HG03045 (cell line): ENCODE results near the gene HACD3.
"Not testable (repeated sequence)": the region's sequence is repeated elsewhere in the genome, so short reads cannot be mapped to it uniquely, and the experiment has no call there.

Experiments used
- ATAC-seq: cut with Tn5 transposase; IDR thresholded peaks from one replicate; pipeline ENCODE4 v1.9.1; 2021; ENCODE audit warnings: mild to moderate bottlenecking, moderate library complexity; ENCODE audit not compliant: unreplicated experiment

HACD3 gene

GRCh38 chr15:65598468-65598867 lies 68.2 kb downstream of the HACD3 start:
- ATAC-seq, result no peak

GRCh38 chr15:65599677-65600076 lies 69.4 kb downstream of the HACD3 start:
- no peak for ATAC-seq

- no peak for ATAC-seq
Observed at GRCh38 chr15:65603134-65603533, 72.9 kb downstream of the HACD3 start.

- ATAC-seq, result no peak
Observed at GRCh38 chr15:65603559-65603958, 73.3 kb downstream of the HACD3 start.

GRCh38 chr15:65610871-65611718 lies 80.8 kb downstream of the HACD3 start, which contains the start of gene INTS14:
TSS of gene INTS14 (minus strand) at chr15:65611131. CDS start at chr15:65607380, 3,751 bp downstream.
- ATAC-seq, result peak; percentile 95

- ATAC-seq, result no peak
Observed at GRCh38 chr15:65611888-65612615, 81.8 kb downstream of the HACD3 start.

GRCh38 chr15:65612616-65612946 lies 82.3 kb downstream of the HACD3 start:
- no peak for ATAC-seq

GRCh38 chr15:65612949-65613744 lies 82.9 kb downstream of the HACD3 start:
- no peak for ATAC-seq

GRCh38 chr15:65615887-65616286 lies 85.6 kb downstream of the HACD3 start:
- ATAC-seq, result not testable (repeated sequence)

GRCh38 chr15:65618560-65619109 lies 88.4 kb downstream of the HACD3 start:
- no peak for ATAC-seq

- ATAC-seq, result no peak
Observed at GRCh38 chr15:65619626-65620290, 89.5 kb downstream of the HACD3 start.

GRCh38 chr15:65620833-65621232 lies 90.6 kb downstream of the HACD3 start:
- ATAC-seq, result no peak

- ATAC-seq, result no peak
Observed at GRCh38 chr15:65621638-65622037, 91.4 kb downstream of the HACD3 start, which contains the start of gene SLC24A1. TSS of gene SLC24A1 (plus strand) at chr15:65621938. CDS start at chr15:65624081, 2,143 bp downstream.

- no peak for ATAC-seq
Observed at GRCh38 chr15:65623103-65623502, 92.8 kb downstream of the HACD3 start.

GRCh38 chr15:65626856-65627255 lies 96.6 kb downstream of the HACD3 start:
- ATAC-seq, result no peak
